ENCODE data around the gene FAS. TPM values are rescaled to one million over a fixed set of nuclear protein-coding genes. Genes with fewer than 3 reads are reported as not detected.
A peak's percentile ranks its signal among the peaks of the same experiment; 100 is the strongest.

The FAS gene
- total RNA-seq, 1 donor, result 95.9 TPM

- no peak for TF ChIP-seq CTCF (IDR thresholded peaks at IDR 0.05; ENCODE audit: insufficient read depth, low read depth, low read length)
- H3K4me3 ChIP-seq (ENCODE audit: low read depth, low read length), result peak overlapping the region; percentile 89
- DNase-seq (ENCODE audit: low read depth), result peak; percentile 96
Observed at GRCh38 chr10:88989824-88990383, 694 bp upstream of the FAS start.

- peak; percentile 10 for TF ChIP-seq CTCF (IDR thresholded peaks at IDR 0.05; ENCODE audit: insufficient read depth, low read depth, low read length)
- peak overlapping the region; percentile 89 for H3K4me3 ChIP-seq (ENCODE audit: low read depth, low read length)
- DNase-seq (ENCODE audit: low read depth), result peak; percentile 79
Observed at GRCh38 chr10:88991161-88991898, 732 bp downstream of the FAS start.

GRCh38 chr10:88991899-88992320 lies 1.3 kb downstream of the FAS start:
- DNase-seq (ENCODE audit: low read depth), result no peak
- TF ChIP-seq CTCF (IDR thresholded peaks at IDR 0.05; ENCODE audit: insufficient read depth, low read depth, low read length), result no peak
- peak overlapping the region; percentile 89 for H3K4me3 ChIP-seq (ENCODE audit: low read depth, low read length)

- no peak for TF ChIP-seq CTCF (IDR thresholded peaks at IDR 0.05; ENCODE audit: insufficient read depth, low read depth, low read length)
- peak overlapping the region; percentile 89 for H3K4me3 ChIP-seq (ENCODE audit: low read depth, low read length)
- peak; percentile 52 for DNase-seq (ENCODE audit: low read depth)
Observed at GRCh38 chr10:88992921-88993524, 2.4 kb downstream of the FAS start.

GRCh38 chr10:88994019-88994418 lies 3.4 kb downstream of the FAS start:
- no peak for DNase-seq (ENCODE audit: low read depth)
- peak overlapping the region; percentile 89 for H3K4me3 ChIP-seq (ENCODE audit: low read depth, low read length)
- TF ChIP-seq CTCF (IDR thresholded peaks at IDR 0.05; ENCODE audit: insufficient read depth, low read depth, low read length), result no peak

- DNase-seq (ENCODE audit: low read depth), result no peak
- TF ChIP-seq CTCF (IDR thresholded peaks at IDR 0.05; ENCODE audit: insufficient read depth, low read depth, low read length), result no peak
- no peak overlapping the region for H3K4me3 ChIP-seq (ENCODE audit: low read depth, low read length)
Observed at GRCh38 chr10:88995156-88995876, 4.7 kb downstream of the FAS start.

All from fibroblast of villous mesenchyme (primary cell).